Suprapubic skin (tissue), 4 donors: ENCODE measurements around the gene PRKACG. TPM values are rescaled to one million over a fixed set of nuclear protein-coding genes. Genes with fewer than 3 reads are reported as not detected.

Experiments
- DNase-seq, 2 donors: peaks; one replicate each; pipeline ENCODE4 v3.0.0-alpha.2; 2019; ENCODE audit warnings: low spot score in 2 of 2
- H3K27ac ChIP-seq: fragments of 200-600 bp; sonication (generic); one replicate; pipeline ENCODE4 v1.5.1; 2019
- H3K27me3 ChIP-seq: fragments of 200-600 bp; sonication (generic); one replicate; pipeline ENCODE4 v1.5.1; 2019
- H3K36me3 ChIP-seq: fragments of 200-600 bp; sonication (generic); one replicate; pipeline ENCODE4 v1.5.1; 2019
- H3K4me1 ChIP-seq: fragments of 200-600 bp; sonication (generic); one replicate; pipeline ENCODE4 v1.5.1; 2019
- H3K4me3 ChIP-seq: fragments of 200-600 bp; sonication (generic); one replicate; pipeline ENCODE4 v1.5.1; 2019; ENCODE audit warnings: mild to moderate bottlenecking
- H3K9me3 ChIP-seq: fragments of 200-600 bp; sonication (generic); one replicate; pipeline ENCODE4 v1.5.1; 2019
- CTCF ChIP-seq, 2 donors: fragments of 200-600 bp in 1 of 2; fragments of 450-650 bp in 1 of 2; sonication (generic) in 1 of 2; IDR thresholded peaks; one replicate each; pipeline ENCODE4 v1.5.1; 2016 to 2019; ENCODE audit warnings: antibody characterized with exemption in 2 of 2, mild to moderate bottlenecking in 1 of 2, moderate library complexity in 1 of 2
- EP300 ChIP-seq: sonication (generic); formaldehyde crosslinking; IDR thresholded peaks from one replicate; pipeline ENCODE4 v1.6.1; 2017; ENCODE audit warnings: antibody characterized with exemption
- POLR2A ChIP-seq, 2 donors: fragments of 450-650 bp; IDR thresholded peaks; one replicate each; pipeline ENCODE4 v1.6.1; 2017; ENCODE audit warnings: antibody characterized with exemption in 2 of 2, mild to moderate bottlenecking in 2 of 2, moderate library complexity in 2 of 2
- POLR2AphosphoS5 ChIP-seq, 3 donors: sonication (generic); formaldehyde crosslinking; IDR thresholded peaks; one replicate each; pipeline ENCODE4 v1.6.1; 2017; ENCODE audit warnings: antibody characterized with exemption in 3 of 3
- WGBS: methylation state at CpG from one replicate; pipeline ENCODE4 v1.1.5; 2018; 5-methylcytosine and 5-hydroxymethylcytosine counted together
- total RNA-seq, 4 donors: library from RNA; depleted of rRNA; stranded (reverse); fragments of >200 nt; gene quantifications; one replicate each; pipeline ENCODE4 v1.1.0, GENCODE V29; 2016

The PRKACG gene
- total RNA-seq, 4 donors from 2014 or later: not detected

- Histone ChIP-seq H3K9me3 (no peaks in the 10 kb centered on the region), H3K27ac (peak within 1 kb of the TSS; percentile 89), H3K4me1 (peaks cover 12% of the 10 kb centered on the region), H3K27me3 (no peaks in the 10 kb centered on the region), H3K36me3 (no peaks in the 10 kb centered on the region), H3K4me3 (peak within 1 kb of the TSS; percentile 86)
- WGBS: 1% methylated on average over 7 of the region's 75 CpGs
- peak; percentile 79 to 85 for DNase-seq
- TF ChIP-seq CTCF (IDR thresholded peaks at IDR 0.05) (peak; percentile 73 to 98), POLR2A (IDR thresholded peaks at IDR 0.05) (no peak), EP300 (no peak), POLR2AphosphoS5 (IDR thresholded peaks at IDR 0.05) (peak in 2 of 3 donors; percentile 20 to 58)
Measured at GRCh38 chr9:69035438-69036308, 21.8 kb upstream of the PRKACG start, which contains the start of gene FXN. TSS of gene FXN (plus strand) at chr9:69035752. CDS start at chr9:69035783, 31 bp downstream.

GRCh38 chr9:69034071-69034470 lies 20.2 kb upstream of the PRKACG start:
- WGBS: 54% methylated on average over 2 of the region's 2 CpGs

GRCh38 chr9:69030851-69031645 lies 17.1 kb upstream of the PRKACG start:
- no peak for DNase-seq
- no peaks in the 10 kb centered on the region for H3K36me3 ChIP-seq
- H3K27ac ChIP-seq: no peak overlapping the region
- WGBS: 76% methylated on average over 1 of the region's 1 CpG
- H3K4me3 ChIP-seq: no peak overlapping the region
- H3K9me3 ChIP-seq: no peaks in the 10 kb centered on the region
- peaks cover 4% of the 10 kb centered on the region for H3K4me1 ChIP-seq
- no peak for TF ChIP-seq EP300
- TF ChIP-seq POLR2AphosphoS5 (IDR thresholded peaks at IDR 0.05): no peak
- TF ChIP-seq POLR2A (IDR thresholded peaks at IDR 0.05): no peak
- TF ChIP-seq CTCF (IDR thresholded peaks at IDR 0.05): no peak
- H3K27me3 ChIP-seq: no peaks in the 10 kb centered on the region

More at GRCh38 chr9:69034071-69034470, 20.2 kb upstream of the PRKACG start:
- H3K27ac ChIP-seq: no peak overlapping the region
- no peaks in the 10 kb centered on the region for H3K36me3 ChIP-seq
- no peaks in the 10 kb centered on the region for H3K27me3 ChIP-seq
- TF ChIP-seq CTCF (IDR thresholded peaks at IDR 0.05): no peak
- no peak for TF ChIP-seq EP300
- TF ChIP-seq POLR2A (IDR thresholded peaks at IDR 0.05): no peak
- TF ChIP-seq POLR2AphosphoS5 (IDR thresholded peaks at IDR 0.05): no peak
- H3K4me1 ChIP-seq: peaks cover 12% of the 10 kb centered on the region
- no peaks in the 10 kb centered on the region for H3K9me3 ChIP-seq
- DNase-seq: no peak
- H3K4me3 ChIP-seq: no peak overlapping the region

GRCh38 chr9:69029535-69029934 lies 15.6 kb upstream of the PRKACG start:
- no peaks in the 10 kb centered on the region for H3K36me3 ChIP-seq
- no peaks in the 10 kb centered on the region for H3K9me3 ChIP-seq
- H3K4me3 ChIP-seq: no peak overlapping the region
- no peak for TF ChIP-seq EP300
- DNase-seq: peak in 1 of 2 donors; percentile 2
- no peaks in the 10 kb centered on the region for H3K4me1 ChIP-seq
- no peaks in the 10 kb centered on the region for H3K27me3 ChIP-seq
- no peak overlapping the region for H3K27ac ChIP-seq

- no peak overlapping the region for H3K4me3 ChIP-seq
- TF ChIP-seq EP300 (no peak), POLR2A (IDR thresholded peaks at IDR 0.05) (no peak), POLR2AphosphoS5 (IDR thresholded peaks at IDR 0.05) (no peak), CTCF (IDR thresholded peaks at IDR 0.05) (no peak)
- no peaks in the 10 kb centered on the region for H3K27me3 ChIP-seq
- H3K27ac ChIP-seq: no peak overlapping the region
- no peaks in the 10 kb centered on the region for H3K9me3 ChIP-seq
- WGBS: 87% methylated on average over 2 of the region's 2 CpGs
- no peaks in the 10 kb centered on the region for H3K36me3 ChIP-seq
- peak in 1 of 2 donors; percentile 18 for DNase-seq
- no peaks in the 10 kb centered on the region for H3K4me1 ChIP-seq
Measured at GRCh38 chr9:69028754-69029153, 14.8 kb upstream of the PRKACG start.
